Fibroblast of lung (primary cell): ENCODE measurements around the gene HSD17B13.

Source experiments
- CTCF ChIP-seq, 2 donors: IDR thresholded peaks in 1 of 2; conservative IDR thresholded peaks in 1 of 2; 1 replicate in 1 of 2; 2 replicates in 1 of 2; pipeline ENCODE4 v1.5.1; 2011 to 2012; ENCODE audit warnings: low read length in 2 of 2, control low read depth in 1 of 2, inconsistent platforms in 1 of 2, low read depth in 1 of 2, mild to moderate bottlenecking in 1 of 2
- EZH2 ChIP-seq: IDR thresholded peaks from 2 replicates; pipeline ENCODE4 v1.5.1; 2012; ENCODE audit warnings: low read length, control low read depth, mild to moderate bottlenecking; ENCODE audit errors: missing control alignments

- TF ChIP-seq CTCF (conservative IDR thresholded peaks at IDR 0.05 in 1 of 2, IDR thresholded peaks at IDR 0.05 in 1 of 2; ENCODE audit: low read depth in 1 of 2, low read length in 2 of 2) (no peak), EZH2 (no peak)
Measured at GRCh38 chr4:87342872-87343271, 20.2 kb upstream of the HSD17B13 start.
